HG03066 (cell line): Measurements from ENCODE around the gene EPHA3.

Experiments
- ATAC-seq: cut with Tn5 transposase; IDR thresholded peaks from one replicate; pipeline ENCODE4 v1.9.1; 2021; ENCODE audit warnings: low read depth; ENCODE audit not compliant: unreplicated experiment

EPHA3 gene

DNA sequence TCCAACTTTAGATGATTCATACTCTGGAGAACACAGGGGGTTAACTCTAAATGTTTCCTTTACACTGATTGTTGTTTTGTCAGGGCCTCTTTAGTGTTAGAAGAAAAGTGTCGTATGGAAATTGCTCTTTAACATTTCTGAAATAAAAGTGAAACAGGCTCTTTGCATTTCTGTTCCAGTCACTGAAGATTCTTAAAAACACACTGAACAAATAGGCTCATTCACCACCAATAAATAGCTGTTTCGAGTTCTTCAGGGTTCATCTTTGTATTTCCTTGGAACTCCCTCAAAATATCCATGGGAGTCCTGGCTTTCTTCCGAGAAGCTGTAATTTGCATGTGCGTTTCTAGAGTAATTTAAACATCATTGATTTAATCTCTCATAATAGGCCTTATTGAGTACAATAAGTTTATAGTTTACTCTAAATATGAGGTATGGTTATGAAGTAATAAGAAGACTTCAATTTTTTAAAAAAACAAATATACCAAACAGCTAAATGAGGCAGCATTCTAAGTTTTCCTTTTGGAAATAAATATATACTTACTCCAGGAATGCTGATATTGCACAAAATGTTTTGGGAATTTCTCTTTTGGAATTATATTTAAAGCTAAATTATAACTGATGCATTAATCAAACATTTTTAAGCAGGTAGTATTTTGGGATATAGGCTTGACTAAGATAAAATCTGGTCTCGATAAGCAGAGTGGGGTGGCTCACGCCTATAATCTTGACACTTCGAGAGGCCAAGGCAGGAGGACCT is 327.4 kb downstream of the EPHA3 start:
- ATAC-seq = no peak

- ATAC-seq = no peak
Observed at GRCh38 chr3:89436846-89437245, 329.4 kb downstream of the EPHA3 start.

GRCh38 chr3:89440386-89440785 is 333.0 kb downstream of the EPHA3 start:
- ATAC-seq = no peak

- no peak for ATAC-seq
Observed at GRCh38 chr3:89441141-89441540, 333.7 kb downstream of the EPHA3 start.

GRCh38 chr3:89446593-89446992 is 339.2 kb downstream of the EPHA3 start:
- no peak for ATAC-seq

- ATAC-seq = no peak
Observed at GRCh38 chr3:89447243-89447642, 339.8 kb downstream of the EPHA3 start.

- no peak for ATAC-seq
Observed at GRCh38 chr3:89449086-89449485, 341.7 kb downstream of the EPHA3 start.

DNA sequence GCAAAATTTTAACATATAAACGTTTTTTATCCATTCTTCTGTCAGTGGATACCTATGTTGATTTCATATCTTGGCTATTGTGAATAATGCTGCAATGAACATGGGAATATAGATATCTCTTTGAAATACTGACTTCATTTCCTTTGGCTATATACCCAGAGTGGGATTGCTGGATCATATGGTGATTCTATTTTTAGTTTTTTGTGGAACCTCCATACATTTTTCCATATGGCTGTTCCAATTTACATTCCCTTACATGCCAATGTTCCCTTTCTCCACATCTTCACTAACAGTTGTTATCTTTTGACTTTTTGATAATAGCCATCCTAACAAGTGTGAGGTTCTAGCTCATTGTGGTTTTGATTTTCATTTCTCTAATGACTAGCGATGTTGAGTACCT is 344.6 kb downstream of the EPHA3 start:
- ATAC-seq = no peak

GRCh38 chr3:89455240-89455639 is 347.8 kb downstream of the EPHA3 start:
- ATAC-seq = no peak

- ATAC-seq = no peak
Observed at GRCh38 chr3:89467898-89468363, 360.5 kb downstream of the EPHA3 start.

- no peak for ATAC-seq
Observed at GRCh38 chr3:89472101-89472500, 364.7 kb downstream of the EPHA3 start.

- no peak for ATAC-seq
Observed at GRCh38 chr3:89474333-89475130, 367.1 kb downstream of the EPHA3 start.

DNA sequence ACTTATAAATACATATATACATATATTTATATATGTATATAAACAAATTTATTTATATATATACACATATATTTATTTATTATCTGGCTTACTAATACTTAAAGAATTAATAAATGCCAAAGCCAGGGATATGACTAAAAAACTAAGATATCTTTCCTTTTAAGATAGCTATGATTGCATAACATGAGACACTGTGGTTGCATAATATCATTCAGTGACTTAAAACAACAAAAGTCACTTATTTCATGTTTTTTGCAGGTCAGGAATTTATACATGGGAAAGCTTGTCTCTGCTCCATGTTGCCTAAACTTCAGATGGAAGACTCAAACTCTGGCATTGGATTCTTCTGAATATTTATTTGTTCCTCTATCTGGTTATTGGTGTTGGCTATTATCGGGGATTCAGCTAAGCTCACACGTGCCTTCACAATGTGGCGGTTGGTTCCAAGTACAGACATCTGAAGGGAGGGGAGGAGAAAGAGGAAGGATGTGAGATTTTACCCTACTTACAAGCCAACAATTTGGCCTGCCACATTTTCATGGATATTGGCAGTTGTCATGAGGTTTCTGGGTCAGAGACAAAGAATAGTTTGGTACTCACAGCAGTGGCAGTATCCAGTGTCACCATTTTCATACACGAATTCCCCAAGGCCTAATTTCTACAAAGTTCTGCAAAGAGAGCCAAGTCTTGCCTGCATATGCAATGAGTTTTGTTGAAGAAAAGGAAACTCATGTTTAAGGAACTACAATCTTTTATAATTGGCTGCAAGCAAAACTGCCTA is 381.6 kb downstream of the EPHA3 start:
- no peak for ATAC-seq

- ATAC-seq = no peak
Observed at GRCh38 chr3:89490129-89490528, 382.7 kb downstream of the EPHA3 start.

GRCh38 chr3:89494734-89495133 is 387.3 kb downstream of the EPHA3 start:
- ATAC-seq = no peak

- ATAC-seq = no peak
Observed at GRCh38 chr3:89503891-89504391, 396.5 kb downstream of the EPHA3 start.

- no peak for ATAC-seq
Observed at GRCh38 chr3:89504432-89504831, 397.0 kb downstream of the EPHA3 start.

DNA sequence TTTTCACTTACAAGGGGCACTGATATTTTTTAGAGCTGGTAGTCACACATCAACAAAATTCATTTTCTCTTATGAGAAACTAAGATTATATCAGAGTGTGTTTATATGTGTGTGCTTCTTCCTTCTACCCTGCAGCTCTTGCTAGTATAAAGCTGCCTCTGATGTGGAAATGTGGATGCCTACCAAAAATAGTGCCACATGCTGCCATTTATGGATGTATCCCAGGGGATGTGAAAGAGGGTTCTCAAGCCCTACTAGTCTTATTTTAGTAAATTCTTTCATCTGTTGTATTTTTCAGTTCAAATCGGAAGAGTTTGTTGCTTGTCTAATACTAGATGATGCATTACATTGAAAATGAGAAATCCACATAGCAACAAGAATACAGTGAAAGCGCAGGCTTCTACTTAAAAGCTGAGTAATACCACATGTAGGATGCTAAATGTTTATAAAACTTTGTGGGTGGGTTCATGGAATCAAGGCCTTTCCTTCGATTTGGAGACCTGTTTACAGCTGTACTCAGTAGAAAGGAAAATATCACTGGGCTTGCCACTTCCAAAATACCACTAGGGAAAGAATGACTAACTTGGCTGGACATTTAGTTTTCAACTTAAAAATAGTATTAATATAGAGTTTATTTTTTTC is 399.2 kb downstream of the EPHA3 start:
- no peak for ATAC-seq

DNA sequence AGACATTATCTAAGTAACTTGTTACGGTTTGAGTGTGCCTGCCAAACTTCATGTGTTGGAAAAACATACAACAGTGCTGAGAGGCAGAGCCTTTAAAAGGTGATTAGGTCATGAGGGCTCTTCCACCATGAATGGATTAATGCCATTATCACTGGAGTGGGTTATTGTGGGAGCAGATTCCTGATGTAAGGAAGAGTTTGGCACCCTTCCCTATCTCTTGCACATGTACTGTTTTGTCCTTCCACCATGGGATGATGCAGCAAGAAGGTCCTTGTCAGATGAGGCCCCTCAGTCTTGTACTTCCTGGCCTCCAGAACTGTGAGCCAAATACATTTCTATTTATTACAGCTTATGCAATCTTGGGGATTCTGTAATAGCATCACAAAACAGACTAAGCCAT is 413.9 kb downstream of the EPHA3 start:
- ATAC-seq = no peak

- ATAC-seq = no peak
Observed at GRCh38 chr3:89522155-89522554, 414.7 kb downstream of the EPHA3 start.
